NCI-H748 treated with DMSO at 0.1 percent for 48 hours (cell line): ENCODE results near the gene GZMA.
"Not testable (repeated sequence)": the region's sequence is repeated elsewhere in the genome, so short reads cannot be mapped to it uniquely, and the experiment has no call there.

Experiments
- DNase-seq: peaks from one replicate; lab custom pipeline; 2025; lab: John Stamatoyannopoulos, UW

Gene GZMA

GRCh38 chr5:55102348-55102747 lies at the start of gene GZMA:
TSS of gene GZMA (plus strand) at chr5:55102646. CDS start at chr5:55102683, 37 bp downstream.
- DNase-seq = no peak

GRCh38 chr5:55055183-55055582 lies 47.3 kb upstream of the GZMA start:
- no peak for DNase-seq

- peak; percentile 25 for DNase-seq
Measured at GRCh38 chr5:55062039-55062779, 40.2 kb upstream of the GZMA start.

DNA sequence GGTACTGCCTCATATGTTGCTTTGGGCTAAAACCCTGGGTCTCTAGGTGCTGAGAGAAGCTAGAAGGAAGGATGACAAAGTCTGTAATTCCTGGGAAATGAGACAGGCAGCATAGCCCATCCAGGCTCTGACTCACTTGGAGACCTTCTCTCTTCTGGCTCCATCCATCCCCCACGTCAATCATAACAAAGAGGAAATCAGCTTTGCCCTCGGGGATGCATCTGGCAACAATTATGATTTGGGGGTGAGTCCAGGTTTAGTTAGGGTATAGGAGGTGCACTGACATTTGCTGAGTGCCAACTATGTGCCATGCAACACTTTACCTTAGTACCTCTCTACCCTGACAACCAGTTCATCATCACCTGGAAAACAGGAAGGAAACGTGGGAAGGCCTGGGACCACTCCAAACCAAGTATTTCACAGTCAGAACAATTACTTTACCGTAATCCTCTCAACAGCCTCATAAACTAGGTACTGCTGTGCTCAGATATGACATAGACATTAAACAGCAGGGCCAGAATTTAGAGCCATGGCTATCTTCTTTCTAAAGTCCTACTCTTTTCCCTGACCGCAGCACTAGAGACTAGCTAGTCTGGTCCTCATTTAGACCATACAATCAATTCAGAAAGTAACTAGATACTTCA lies 39.1 kb upstream of the GZMA start:
- no peak for DNase-seq

- no peak for DNase-seq
Measured at GRCh38 chr5:55063899-55064298, 38.5 kb upstream of the GZMA start.

- no peak for DNase-seq
Measured at GRCh38 chr5:55064523-55064922, 37.9 kb upstream of the GZMA start.

- no peak for DNase-seq
Measured at GRCh38 chr5:55066277-55066676, 36.2 kb upstream of the GZMA start.

- DNase-seq = no peak
Measured at GRCh38 chr5:55070968-55071367, 31.5 kb upstream of the GZMA start.

DNA sequence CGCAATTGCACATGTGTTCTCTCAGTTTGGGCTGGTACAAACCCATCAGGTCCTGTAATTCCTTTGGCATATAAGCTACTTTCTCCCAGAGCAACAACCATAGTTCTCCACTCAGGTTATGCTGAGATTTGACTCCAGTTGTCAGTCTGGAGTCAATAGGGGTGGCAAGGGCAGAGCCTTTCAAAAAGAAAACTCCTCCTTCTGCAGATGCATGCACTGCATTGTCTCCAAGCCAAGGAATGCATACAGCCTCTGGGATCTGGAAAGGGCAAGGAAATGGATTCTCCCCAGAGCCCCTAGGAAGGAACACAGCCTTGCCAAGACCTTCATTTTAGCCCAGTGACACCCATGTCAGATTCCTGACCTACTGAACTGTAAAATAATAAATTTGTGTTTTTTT lies 31.0 kb upstream of the GZMA start:
- no peak for DNase-seq

GRCh38 chr5:55072666-55073065 lies 29.8 kb upstream of the GZMA start:
- DNase-seq = no peak

GRCh38 chr5:55073211-55073610 lies 29.2 kb upstream of the GZMA start:
- DNase-seq = no peak

DNA sequence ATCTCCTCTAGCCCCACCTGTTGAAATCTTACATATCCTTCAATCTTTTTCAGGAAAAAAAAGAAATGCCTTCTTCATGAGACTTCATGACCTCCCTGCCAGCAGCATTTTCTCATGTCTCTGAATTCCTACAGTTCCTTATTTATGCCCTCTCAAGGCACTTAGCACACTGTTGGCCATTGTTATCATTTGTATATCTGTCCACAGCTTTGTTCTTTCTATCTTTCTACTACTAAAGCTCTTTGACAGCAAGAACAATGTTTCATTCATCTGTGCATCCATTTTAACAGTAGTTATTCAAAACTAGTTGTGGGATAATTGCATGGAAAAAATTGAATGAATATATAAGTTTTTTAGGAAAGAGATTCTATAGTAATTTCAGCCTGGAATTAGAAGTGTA lies 20.9 kb upstream of the GZMA start:
- no peak for DNase-seq

- not testable (repeated sequence) for DNase-seq
Measured at GRCh38 chr5:55089301-55089700, 13.1 kb upstream of the GZMA start.

- DNase-seq = not testable (repeated sequence)
Measured at GRCh38 chr5:55091011-55091410, 11.4 kb upstream of the GZMA start.

- DNase-seq = no peak
Measured at GRCh38 chr5:55096182-55096581, 6.3 kb upstream of the GZMA start.

DNA sequence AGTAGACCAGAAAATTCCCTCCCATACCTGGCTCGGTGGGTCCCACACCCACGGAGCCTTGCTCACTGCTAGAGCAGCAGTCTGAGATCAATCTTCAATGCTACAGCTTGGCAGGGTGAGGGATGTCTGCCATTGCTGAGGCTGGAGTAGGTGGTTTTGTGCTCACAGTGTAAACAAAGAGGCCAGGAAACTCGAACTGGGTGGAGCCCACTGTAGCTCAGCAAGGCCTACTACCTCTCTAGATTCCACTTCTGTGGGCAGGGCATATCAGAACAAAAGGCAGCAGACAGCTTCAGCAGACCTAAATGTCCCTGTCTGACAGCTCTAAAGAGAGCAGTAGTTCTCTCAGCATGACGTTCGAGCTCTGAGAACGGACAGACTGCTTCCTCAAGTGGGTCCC lies 5.6 kb upstream of the GZMA start:
- peak; percentile 11 for DNase-seq

DNA sequence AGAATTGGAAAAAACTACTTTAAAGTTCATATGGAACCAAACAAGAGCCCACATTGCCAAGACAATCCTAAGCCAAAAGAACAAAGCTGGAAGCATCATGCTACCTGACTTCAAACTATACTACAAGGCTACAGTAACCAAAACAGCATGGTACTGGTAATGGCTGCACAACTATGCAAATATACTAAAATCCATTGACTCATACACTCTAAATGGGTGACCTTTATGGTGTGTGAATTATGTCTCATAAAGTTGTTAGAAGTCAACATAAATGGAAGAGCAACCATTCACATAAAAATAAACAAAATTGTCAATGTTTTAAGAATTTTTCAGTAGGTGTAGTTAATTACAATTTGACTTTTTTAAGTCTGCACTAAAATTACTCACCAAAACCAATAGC lies 1.3 kb upstream of the GZMA start:
- DNase-seq = not testable (repeated sequence)

DNA sequence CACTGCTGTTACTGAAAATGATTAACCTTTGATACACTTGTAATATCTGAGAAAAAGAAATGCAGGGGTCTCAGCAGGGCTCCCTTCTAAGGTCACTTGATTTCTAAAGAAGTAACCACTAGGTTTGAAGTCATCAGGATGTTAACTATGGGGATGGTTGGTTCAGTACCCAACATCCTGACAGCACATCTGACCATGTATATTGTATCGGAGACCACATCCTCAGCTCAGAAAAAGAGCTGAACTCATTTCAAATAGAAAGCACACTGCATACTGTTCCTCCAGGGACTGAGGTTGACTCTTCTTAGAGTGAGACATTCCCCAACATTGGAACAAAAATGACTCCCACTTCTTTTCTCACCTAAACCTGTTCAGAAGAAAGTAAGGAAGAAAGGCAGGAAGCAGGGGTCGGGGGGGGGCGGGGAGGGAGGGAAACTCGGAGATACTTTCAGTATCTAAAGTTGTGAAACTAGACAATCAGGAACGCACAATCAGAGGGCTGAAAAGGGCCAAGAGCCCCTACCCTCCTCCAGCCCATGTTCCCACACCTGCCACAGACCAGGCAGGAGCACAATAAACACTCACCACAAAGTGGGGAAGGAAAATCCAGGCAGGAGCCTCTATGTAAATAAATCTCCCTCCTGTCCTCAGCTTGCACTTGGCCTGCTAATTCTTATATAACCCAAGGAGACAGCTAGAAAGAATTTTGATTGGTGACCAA lies 730 bp upstream of the GZMA start:
- no peak for DNase-seq

DNA sequence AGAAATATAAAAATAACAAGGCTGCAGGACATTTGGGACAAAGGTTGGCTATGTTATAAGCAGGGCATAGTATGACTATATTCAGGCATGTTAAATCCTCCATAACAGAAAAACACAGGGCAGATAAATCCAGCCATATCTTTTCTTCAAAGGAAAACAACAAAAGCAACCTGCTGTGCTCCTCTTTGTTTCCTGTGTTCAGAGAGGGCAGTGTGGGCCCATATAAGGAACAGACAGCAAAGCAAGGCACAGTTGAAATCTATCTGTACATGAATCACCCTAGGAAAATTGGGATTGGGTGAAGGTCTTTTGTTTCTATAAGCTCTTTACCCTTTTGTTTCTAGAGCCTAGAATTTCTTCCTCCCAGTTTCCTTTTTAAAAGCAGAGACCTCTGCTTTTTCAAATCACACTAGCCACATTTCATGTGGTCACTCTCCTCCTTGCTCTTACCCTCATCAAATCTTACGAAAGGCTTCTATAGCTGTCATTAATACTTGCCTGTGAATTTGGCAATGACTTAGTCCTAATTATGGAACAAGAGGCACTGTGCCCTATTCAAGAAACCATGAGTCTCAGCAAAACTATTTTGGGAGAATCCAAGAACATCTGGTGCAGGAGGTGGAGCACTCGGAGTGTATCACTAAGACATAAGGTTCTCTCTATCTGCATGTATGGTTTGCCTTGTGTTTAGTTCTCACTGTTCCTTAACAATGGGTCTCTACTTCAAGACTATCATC lies 1.8 kb downstream of the GZMA start:
- no peak for DNase-seq

GRCh38 chr5:55104946-55105701 lies 2.7 kb downstream of the GZMA start:
- no peak for DNase-seq

DNA sequence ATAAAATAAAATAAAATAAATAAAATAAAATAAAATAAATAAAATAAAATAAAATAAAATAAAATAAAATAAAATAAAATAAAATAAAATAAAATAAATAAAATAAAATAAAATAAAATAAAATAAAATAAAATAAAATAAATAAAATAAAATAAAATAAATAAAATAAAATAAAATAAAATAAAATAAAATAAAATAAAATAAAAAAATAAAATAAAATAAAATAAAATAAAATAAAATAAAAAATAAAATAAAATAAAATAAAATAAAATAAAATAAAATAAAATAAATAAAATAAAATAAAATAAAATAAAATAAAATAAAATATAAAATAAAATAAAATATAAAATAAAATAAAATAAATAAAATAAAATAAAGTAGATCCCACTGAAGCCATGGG lies 3.5 kb downstream of the GZMA start:
- DNase-seq = not testable (repeated sequence)

- DNase-seq = no peak
Measured at GRCh38 chr5:55108661-55109060, 6.2 kb downstream of the GZMA start.
